Gastrocnemius medialis (tissue), 4 donors: ENCODE measurements around the gene CDH2.

Experiments
- POLR2A ChIP-seq, 2 donors: fragments of 450-650 bp; IDR thresholded peaks; one replicate each; pipeline ENCODE4 v1.6.1; 2017; ENCODE audit warnings: antibody characterized with exemption in 2 of 2, mild to moderate bottlenecking in 2 of 2, moderate library complexity in 2 of 2
- TF ChIP-seq, protein P1 (sequence below), 5 experiments: fragments of 450-650 bp in 3 of 5; fragments of 200-600 bp in 2 of 5; sonication (generic) in 2 of 5; IDR thresholded peaks in 4 of 5; conservative IDR thresholded peaks in 1 of 5; 1 replicate in 4 of 5; 2 replicates in 1 of 5; pipeline ENCODE4 v1.5.1; 2016 to 2019; ENCODE audit warnings: antibody characterized with exemption in 5 of 5, mild to moderate bottlenecking in 3 of 5, moderate library complexity in 3 of 5

DNA sequence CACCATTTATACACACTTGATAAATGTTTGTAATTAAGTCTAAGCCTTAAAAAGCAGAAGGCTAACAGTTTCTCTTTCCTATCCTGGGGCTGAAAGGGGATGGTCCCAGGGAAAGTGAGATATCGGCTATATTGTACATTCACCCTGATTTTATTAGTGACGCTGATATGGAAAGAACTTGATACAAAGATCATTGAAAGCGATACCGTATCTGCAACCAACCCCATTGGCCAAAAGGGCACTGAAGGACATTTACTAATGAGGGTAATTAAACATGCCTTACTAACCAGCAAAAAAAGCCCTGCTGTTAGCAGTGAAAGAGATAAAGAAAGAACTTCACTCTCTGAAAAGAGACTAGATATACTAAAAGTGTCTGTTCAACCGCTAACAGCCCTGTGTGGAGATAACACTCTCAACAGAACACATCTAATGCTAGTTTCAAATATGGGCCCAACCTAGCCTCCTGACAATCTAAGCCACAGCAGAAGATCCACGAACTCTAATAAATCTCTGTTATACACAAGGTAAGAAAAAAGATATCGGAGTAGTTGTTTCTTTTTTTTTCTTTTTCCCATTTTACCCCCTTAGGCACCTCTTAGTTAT lies 200.0 kb downstream of the CDH2 start:
- TF ChIP-seq, protein P1, sequence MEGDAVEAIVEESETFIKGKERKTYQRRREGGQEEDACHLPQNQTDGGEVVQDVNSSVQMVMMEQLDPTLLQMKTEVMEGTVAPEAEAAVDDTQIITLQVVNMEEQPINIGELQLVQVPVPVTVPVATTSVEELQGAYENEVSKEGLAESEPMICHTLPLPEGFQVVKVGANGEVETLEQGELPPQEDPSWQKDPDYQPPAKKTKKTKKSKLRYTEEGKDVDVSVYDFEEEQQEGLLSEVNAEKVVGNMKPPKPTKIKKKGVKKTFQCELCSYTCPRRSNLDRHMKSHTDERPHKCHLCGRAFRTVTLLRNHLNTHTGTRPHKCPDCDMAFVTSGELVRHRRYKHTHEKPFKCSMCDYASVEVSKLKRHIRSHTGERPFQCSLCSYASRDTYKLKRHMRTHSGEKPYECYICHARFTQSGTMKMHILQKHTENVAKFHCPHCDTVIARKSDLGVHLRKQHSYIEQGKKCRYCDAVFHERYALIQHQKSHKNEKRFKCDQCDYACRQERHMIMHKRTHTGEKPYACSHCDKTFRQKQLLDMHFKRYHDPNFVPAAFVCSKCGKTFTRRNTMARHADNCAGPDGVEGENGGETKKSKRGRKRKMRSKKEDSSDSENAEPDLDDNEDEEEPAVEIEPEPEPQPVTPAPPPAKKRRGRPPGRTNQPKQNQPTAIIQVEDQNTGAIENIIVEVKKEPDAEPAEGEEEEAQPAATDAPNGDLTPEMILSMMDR (IDR thresholded peaks at IDR 0.05 in 4 of 5, conservative IDR thresholded peaks at IDR 0.05 in 1 of 5) = no peak
- TF ChIP-seq POLR2A (IDR thresholded peaks at IDR 0.05) = no peak
